T-helper 2 cell (primary cell): ENCODE results near the gene NIFK.
"Not testable (repeated sequence)": the region's sequence is repeated elsewhere in the genome, so short reads cannot be mapped to it uniquely, and the experiment has no call there.

Experiments used
- DNase-seq, 5 experiments: peaks; one replicate each; pipeline versions ENCODE4 v3.0.0 to v3.0.0-alpha.2; 2012 to 2022

The NIFK gene

GRCh38 chr2:121731366-121731765 lies 5.3 kb downstream of the NIFK start:
- DNase-seq: no peak

DNA sequence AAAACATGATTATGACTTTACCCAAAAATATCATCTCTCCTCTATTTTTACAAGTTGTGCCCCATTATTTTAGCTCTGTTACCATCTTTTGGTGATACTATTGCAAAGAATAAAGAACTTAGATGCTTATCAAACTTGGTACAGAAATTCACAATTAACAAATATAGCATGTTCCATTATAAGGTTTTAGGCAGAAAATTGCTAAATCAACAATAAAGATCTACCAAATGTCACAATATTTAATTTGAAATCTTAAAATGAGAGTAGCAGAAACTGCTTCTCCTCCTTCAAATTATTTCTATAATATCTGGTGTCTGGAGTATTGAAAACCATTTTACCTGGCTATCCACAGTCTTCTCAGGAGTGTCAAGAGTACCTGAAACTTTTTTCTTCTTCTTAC lies 8.7 kb downstream of the NIFK start:
- no peak for DNase-seq

GRCh38 chr2:121727332-121727731 lies 9.3 kb downstream of the NIFK start:
- DNase-seq: no peak

GRCh38 chr2:121723316-121723715 lies 13.4 kb downstream of the NIFK start:
- no peak for DNase-seq

DNA sequence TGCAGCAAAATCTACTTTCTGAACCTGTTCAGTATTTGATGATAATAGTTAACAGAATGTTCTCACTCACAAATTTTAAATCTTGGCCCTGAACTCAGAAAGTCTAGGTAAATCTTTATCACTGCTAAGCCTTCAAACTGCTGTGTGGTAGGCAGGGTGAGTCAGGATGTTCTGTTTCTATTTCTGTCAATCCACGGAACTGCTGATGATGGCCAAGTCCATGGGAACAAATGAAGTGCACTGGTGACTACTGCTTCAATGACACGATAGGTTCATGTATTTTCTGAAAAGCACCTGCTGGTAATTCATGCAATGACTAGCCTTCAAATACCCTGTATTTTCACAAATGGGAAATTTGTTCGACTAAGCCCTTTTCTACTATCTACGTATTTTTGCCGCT lies 14.2 kb downstream of the NIFK start:
- peak in 1 of 5 experiments; percentile 61 for DNase-seq

- DNase-seq: no peak
Measured at GRCh38 chr2:121721926-121722325, 14.7 kb downstream of the NIFK start.

- DNase-seq: no peak
Measured at GRCh38 chr2:121717529-121717928, 19.1 kb downstream of the NIFK start.

- no peak for DNase-seq
Measured at GRCh38 chr2:121716126-121716525, 20.5 kb downstream of the NIFK start.

- not testable (repeated sequence) for DNase-seq
Measured at GRCh38 chr2:121711481-121711880, 25.2 kb downstream of the NIFK start.

GRCh38 chr2:121710470-121711170 lies 26.1 kb downstream of the NIFK start:
- DNase-seq: no peak

DNA sequence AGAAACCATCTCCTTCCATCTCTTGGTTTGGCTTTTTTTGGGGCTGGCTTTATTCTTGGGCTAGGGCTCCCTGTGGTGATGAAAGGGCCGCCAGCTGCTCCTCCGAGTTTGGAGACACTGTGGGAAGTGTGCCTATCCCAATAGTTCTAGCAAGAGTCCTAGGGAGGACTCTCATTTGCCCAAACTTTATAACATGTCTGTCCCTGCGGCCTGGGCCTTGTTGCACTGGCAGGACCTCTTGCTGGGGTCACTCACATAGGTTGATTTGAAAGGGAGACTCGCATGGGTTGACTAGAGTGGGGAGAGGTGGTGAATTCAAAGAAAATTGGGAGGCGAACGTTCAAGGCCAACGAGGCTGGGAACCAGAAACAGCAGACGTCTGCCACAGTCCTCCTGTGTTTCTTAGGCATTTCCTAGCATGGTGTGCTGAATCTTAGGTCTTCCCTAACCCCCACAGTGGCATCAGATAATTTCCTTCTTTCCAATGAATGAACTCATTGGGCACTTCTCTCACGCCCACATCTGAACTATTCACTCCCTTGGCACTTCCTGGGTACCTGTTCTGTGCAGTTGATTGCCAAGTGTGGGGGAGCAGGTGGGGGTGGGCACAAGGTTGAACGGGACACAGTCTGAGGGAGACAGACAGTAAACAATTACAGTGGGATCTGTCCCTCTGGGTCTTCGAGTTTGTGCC lies 26.8 kb downstream of the NIFK start:
- no peak for DNase-seq

DNA sequence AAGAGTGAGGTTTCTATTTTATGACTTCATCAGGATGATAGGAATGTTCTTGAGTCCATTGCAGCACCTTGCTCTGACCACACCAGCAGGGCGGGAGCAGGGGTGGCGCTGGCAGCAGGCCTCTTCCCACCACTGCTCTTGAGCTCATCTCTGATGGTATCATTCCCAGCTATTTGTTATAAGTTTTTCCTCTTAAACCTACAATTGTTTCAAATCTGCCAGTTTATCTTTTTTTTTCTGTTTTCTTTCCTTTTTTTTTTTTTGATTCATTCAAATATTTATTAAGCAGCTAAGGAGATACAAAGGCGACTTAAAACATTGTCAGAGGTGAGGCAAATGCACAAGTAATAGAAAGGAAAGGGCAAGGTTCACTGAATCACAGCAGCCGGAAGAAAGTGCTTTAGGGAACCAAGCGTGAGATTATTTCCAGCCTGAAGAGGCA lies 28.7 kb downstream of the NIFK start:
- DNase-seq: no peak

GRCh38 chr2:121707344-121707919 lies 29.2 kb downstream of the NIFK start:
- DNase-seq: no peak

GRCh38 chr2:121705958-121706357 lies 30.7 kb downstream of the NIFK start:
- no peak for DNase-seq

- DNase-seq: no peak
Measured at GRCh38 chr2:121705390-121705789, 31.3 kb downstream of the NIFK start.

- peak in 1 of 5 experiments; percentile 47 for DNase-seq
Measured at GRCh38 chr2:121701761-121702160, 34.9 kb downstream of the NIFK start.

DNA sequence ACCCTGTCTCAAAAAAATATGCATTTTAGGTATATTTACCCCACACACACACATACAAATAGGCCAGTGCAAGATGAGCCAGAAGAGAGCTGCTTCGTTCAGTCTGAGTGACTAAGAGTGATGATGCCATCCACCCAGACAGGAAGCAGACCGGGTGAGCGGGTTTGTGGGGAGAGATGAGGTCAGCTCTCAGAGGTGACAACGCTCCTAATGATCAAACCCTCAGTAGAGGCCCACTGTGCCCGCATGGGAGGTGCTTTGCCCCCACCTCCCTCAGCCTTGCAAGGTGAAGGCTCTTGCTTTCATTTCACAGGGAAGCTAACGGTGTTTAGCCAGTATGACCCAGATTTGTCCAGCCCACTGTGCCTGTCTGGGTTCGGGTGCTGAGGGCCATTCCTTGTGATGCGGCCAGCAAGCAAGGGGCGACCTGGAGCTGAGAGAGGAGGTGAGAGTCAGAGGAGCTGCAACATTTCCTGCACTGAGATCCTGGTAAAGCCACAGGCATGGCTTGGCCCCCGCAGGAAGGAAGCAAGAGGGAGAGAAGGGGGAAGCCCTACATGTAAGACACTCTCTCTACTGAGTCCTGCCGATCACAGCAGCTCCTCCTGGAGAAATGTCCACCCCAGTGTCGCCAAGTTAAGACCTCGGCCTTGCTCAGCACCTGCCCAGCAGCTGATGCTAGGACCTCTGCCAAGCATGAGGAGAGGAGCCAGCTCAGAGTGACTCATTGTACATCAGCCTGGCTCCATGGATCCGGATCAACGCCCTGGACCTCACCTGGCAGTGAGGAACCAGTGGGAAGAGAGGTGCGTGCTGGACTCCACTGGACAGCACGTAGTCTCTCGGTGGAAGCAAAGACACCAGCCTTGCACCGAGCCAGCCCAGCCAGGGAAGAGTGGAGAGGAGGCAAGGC lies 37.0 kb downstream of the NIFK start:
- peak; percentile 39 to 96 (median 73) for DNase-seq

- peak in 1 of 5 experiments; percentile 43 for DNase-seq
Measured at GRCh38 chr2:121698318-121698930, 38.3 kb downstream of the NIFK start.

DNA sequence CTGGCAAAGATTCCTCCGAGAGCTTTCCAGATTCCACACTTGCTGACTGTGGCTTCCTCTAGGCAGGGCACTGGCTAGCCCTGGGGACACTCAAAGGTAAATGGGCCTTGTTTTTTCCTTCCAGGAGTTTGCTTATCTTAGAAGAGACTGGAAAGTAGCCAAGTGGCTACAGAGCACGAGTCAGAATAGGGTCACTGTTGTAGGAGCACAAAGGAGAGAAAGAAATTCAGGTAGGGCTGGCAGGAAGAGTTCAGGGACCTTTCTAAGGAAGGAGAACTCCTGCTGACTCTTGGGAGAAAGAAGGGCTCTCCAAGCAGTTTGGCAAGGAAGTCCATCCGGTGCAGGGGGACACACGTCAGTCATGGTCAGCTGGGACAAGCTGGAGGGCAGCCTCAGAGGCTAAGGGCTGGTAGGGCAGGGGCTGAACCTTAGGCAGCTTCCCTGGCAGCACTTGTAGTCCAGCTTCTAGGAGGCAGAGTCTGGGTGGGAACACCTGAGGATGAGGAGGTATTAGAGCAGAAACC lies 39.5 kb downstream of the NIFK start:
- DNase-seq: no peak

- DNase-seq: no peak
Measured at GRCh38 chr2:121696410-121696930, 40.2 kb downstream of the NIFK start.

- no peak for DNase-seq
Measured at GRCh38 chr2:121695171-121695451, 41.6 kb downstream of the NIFK start.
